Vagina (tissue), 2 donors: ENCODE measurements around the gene KAZN. TPM values are rescaled to one million over a fixed set of nuclear protein-coding genes. Genes with fewer than 3 reads are reported as not detected.

Experiments used
- DNase-seq, 2 donors: peaks; one replicate each; pipeline ENCODE4 v3.0.0-alpha.2; 2017; ENCODE audit errors: extremely low spot score in 2 of 2
- H3K27ac ChIP-seq: fragments of 200-600 bp; sonication (generic); one replicate; pipeline ENCODE4 v1.5.1; 2019
- H3K27me3 ChIP-seq: fragments of 200-600 bp; sonication (generic); one replicate; pipeline ENCODE4 v1.5.1; 2019
- H3K36me3 ChIP-seq, 2 donors: fragments of 200-600 bp; sonication (generic); one replicate each; pipeline ENCODE4 v1.5.1; 2017 to 2019
- H3K4me1 ChIP-seq: fragments of 200-600 bp; sonication (generic); one replicate; pipeline ENCODE4 v1.5.1; 2019
- H3K4me3 ChIP-seq, 2 donors: fragments of 200-600 bp; sonication (generic); 1 replicate in 1 of 2; 2 replicates in 1 of 2; pipeline ENCODE4 v1.5.1; 2016 to 2019
- H3K9me3 ChIP-seq: fragments of 200-600 bp; sonication (generic); one replicate; pipeline ENCODE4 v1.5.1; 2019
- POLR2A ChIP-seq, 2 donors: fragments of 450-650 bp; IDR thresholded peaks; one replicate each; pipeline ENCODE4 v1.6.1; 2017; ENCODE audit warnings: antibody characterized with exemption in 2 of 2, mild to moderate bottlenecking in 2 of 2, moderate library complexity in 2 of 2
- POLR2AphosphoS5 ChIP-seq, 2 donors: sonication (generic); formaldehyde crosslinking; IDR thresholded peaks; one replicate each; pipeline ENCODE4 v1.9.0; 2017; ENCODE audit warnings: antibody characterized with exemption in 2 of 2, mild to moderate bottlenecking in 2 of 2, low read depth in 1 of 2; ENCODE audit not compliant: insufficient read depth in 1 of 2
- intact Hi-C: fragments of 100-400 bp; cut with DNase I; formaldehyde crosslinking; loops from one replicate; pipeline ENCODE4 v1.15.1; 2023
- total RNA-seq: library from RNA; depleted of rRNA; stranded (reverse); fragments of >200 nt; gene quantifications from one replicate; pipeline ENCODE4 v1.2.3, GENCODE V29; 2016
- TF ChIP-seq, protein P1 (sequence below), 3 experiments: fragments of 450-650 bp in 2 of 3; fragments of 200-600 bp in 1 of 3; sonication (generic) in 1 of 3; IDR thresholded peaks; one replicate each; pipeline ENCODE4 v1.5.1; 2017 to 2019; ENCODE audit warnings: antibody characterized with exemption in 3 of 3, mild to moderate bottlenecking in 2 of 3, moderate library complexity in 2 of 3

The KAZN gene
- total RNA-seq, 1 donor from 2014 or later: 29.5 TPM

DNA sequence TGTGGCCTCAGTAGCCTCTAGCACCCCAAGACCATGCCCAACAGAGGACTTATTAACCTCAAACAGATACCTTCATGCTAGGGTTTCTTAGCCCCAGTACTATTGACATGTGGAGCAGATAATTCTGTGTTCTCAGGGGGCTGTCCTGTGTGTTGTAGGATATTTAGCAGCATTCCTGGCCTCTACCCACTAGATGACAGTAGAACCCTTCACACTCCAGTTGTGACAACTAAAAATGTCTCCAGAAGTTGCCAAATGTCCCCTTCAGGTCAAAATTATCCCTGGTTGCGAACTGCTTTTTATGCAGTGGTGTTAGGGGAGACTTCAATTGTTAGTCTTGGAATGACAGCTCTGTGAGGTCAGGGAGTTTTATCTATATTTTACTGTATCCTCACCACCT, 8.1 kb downstream of the KAZN start:
- no peak for TF ChIP-seq POLR2A (IDR thresholded peaks at IDR 0.05)
- TF ChIP-seq, protein P1, sequence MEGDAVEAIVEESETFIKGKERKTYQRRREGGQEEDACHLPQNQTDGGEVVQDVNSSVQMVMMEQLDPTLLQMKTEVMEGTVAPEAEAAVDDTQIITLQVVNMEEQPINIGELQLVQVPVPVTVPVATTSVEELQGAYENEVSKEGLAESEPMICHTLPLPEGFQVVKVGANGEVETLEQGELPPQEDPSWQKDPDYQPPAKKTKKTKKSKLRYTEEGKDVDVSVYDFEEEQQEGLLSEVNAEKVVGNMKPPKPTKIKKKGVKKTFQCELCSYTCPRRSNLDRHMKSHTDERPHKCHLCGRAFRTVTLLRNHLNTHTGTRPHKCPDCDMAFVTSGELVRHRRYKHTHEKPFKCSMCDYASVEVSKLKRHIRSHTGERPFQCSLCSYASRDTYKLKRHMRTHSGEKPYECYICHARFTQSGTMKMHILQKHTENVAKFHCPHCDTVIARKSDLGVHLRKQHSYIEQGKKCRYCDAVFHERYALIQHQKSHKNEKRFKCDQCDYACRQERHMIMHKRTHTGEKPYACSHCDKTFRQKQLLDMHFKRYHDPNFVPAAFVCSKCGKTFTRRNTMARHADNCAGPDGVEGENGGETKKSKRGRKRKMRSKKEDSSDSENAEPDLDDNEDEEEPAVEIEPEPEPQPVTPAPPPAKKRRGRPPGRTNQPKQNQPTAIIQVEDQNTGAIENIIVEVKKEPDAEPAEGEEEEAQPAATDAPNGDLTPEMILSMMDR (IDR thresholded peaks at IDR 0.05): no peak
- TF ChIP-seq POLR2AphosphoS5 (IDR thresholded peaks at IDR 0.05; ENCODE audit: insufficient read depth in 1 of 2, low read depth in 1 of 2): no peak
- Histone ChIP-seq H3K27ac (no peak overlapping the region), H3K4me3 (no peak overlapping the region), H3K36me3 (no peaks in the 10 kb centered on the region), H3K9me3 (no peaks in the 10 kb centered on the region), H3K4me1 (peaks cover 11% of the 10 kb centered on the region), H3K27me3 (no peaks in the 10 kb centered on the region)
- no peak for DNase-seq
- intact Hi-C loops: no loop called here

DNA sequence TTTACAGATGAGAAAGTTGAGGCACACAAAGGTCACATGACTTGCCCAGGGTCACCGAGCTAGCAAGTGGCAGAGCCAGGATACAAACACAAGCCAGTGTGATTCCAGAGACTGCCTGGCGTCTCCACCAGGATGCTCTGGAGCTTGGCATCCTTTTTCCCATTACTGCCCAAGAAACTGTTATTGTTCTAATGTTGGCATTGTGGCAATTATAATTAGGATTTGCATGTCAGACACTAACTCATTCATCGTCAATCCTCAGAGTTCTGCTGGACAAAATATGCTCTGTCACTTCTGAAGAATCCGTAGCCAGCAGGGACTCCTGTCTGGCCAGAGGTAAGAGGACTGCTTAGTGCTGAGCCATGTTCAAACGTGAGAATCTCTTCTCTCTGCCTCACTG, 8.8 kb downstream of the KAZN start:
- Histone ChIP-seq H3K36me3 (no peaks in the 10 kb centered on the region), H3K27me3 (no peaks in the 10 kb centered on the region), H3K9me3 (no peaks in the 10 kb centered on the region), H3K27ac (no peak overlapping the region), H3K4me1 (peaks cover 6% of the 10 kb centered on the region), H3K4me3 (no peak overlapping the region)
- DNase-seq: no peak
- TF ChIP-seq POLR2AphosphoS5 (IDR thresholded peaks at IDR 0.05; ENCODE audit: insufficient read depth in 1 of 2, low read depth in 1 of 2) (no peak), POLR2A (IDR thresholded peaks at IDR 0.05) (no peak)
- TF ChIP-seq, protein P1 (IDR thresholded peaks at IDR 0.05): no peak
- intact Hi-C loops: no loop called here

DNA sequence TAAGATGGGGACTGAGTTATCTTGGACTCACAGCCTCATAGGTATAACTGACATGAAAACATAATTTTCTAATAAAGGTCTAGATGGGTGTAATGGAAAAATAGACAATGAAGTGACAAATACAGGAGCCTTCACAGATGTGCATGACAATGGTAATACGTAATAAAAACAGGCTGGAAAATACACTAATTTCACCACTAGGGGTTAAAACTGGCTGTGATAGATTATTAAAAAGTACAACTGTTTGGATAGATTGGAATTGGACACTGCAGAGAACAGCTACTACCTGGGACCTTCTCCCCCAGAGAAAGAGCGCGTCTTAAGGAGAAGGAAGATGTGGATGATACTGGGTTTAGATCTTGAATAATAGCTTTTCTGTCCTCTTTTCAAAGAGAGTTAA, 9.8 kb downstream of the KAZN start:
- Histone ChIP-seq H3K9me3 (no peaks in the 10 kb centered on the region), H3K27ac (no peak overlapping the region), H3K4me3 (no peak overlapping the region), H3K4me1 (no peaks in the 10 kb centered on the region), H3K27me3 (no peaks in the 10 kb centered on the region), H3K36me3 (no peaks in the 10 kb centered on the region)
- no peak for TF ChIP-seq POLR2A (IDR thresholded peaks at IDR 0.05)
- TF ChIP-seq POLR2AphosphoS5 (IDR thresholded peaks at IDR 0.05; ENCODE audit: insufficient read depth in 1 of 2, low read depth in 1 of 2): no peak
- TF ChIP-seq, protein P1 (IDR thresholded peaks at IDR 0.05): no peak
- intact Hi-C loops: no loop called here
- no peak for DNase-seq

DNA sequence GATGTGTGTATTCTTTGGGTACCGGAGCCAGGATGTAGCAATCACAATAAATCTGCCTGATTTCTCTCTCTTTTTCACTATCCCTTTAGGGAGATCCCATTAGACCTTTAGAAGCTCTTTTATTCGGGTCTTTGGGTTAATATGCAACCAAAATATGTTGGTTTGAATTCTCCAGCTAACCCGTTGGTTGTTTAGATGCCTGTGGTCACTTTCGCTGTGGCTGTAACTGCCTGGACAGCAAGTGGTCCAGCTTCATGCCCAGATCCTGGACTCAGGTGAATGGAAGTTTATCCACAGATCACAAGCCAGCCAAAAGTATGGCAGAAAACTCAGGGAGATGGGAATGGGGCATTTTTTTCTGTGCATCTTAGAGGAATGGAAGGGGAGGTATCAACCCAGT, 12.3 kb downstream of the KAZN start:
- Histone ChIP-seq H3K4me1 (no peaks in the 10 kb centered on the region), H3K27me3 (no peaks in the 10 kb centered on the region), H3K27ac (no peak overlapping the region), H3K36me3 (no peaks in the 10 kb centered on the region), H3K4me3 (no peak overlapping the region), H3K9me3 (no peaks in the 10 kb centered on the region)
- intact Hi-C loops: no loop called here
- DNase-seq: no peak
- TF ChIP-seq POLR2AphosphoS5 (IDR thresholded peaks at IDR 0.05; ENCODE audit: insufficient read depth in 1 of 2, low read depth in 1 of 2) (no peak), POLR2A (IDR thresholded peaks at IDR 0.05) (no peak)
- TF ChIP-seq, protein P1 (IDR thresholded peaks at IDR 0.05): no peak

DNA sequence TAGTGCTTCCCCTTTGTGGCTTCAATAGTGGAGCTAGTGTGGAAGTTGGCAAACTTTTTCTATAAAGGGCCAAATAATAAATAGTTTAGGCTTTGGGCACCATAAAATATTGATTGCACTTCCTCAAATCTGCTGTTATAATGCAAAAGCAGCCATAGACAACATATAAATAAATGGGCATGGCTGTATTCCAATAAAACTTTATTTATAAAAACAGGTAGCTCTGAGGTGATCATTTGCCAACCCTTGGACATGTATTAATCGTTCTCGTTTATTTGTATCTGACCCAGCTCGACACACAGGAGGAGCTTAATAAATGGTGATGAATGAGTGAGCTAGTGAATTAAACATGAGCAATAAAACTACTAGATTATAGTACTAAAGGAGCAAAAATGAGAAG, 13.3 kb downstream of the KAZN start:
- Histone ChIP-seq H3K36me3 (no peaks in the 10 kb centered on the region), H3K9me3 (no peaks in the 10 kb centered on the region), H3K4me1 (no peaks in the 10 kb centered on the region), H3K27me3 (no peaks in the 10 kb centered on the region), H3K27ac (no peak overlapping the region), H3K4me3 (no peak overlapping the region)
- intact Hi-C loops: no loop called here
- TF ChIP-seq POLR2A (IDR thresholded peaks at IDR 0.05): no peak
- TF ChIP-seq, protein P1 (IDR thresholded peaks at IDR 0.05): no peak
- TF ChIP-seq POLR2AphosphoS5 (IDR thresholded peaks at IDR 0.05; ENCODE audit: insufficient read depth in 1 of 2, low read depth in 1 of 2): no peak
- no peak for DNase-seq
